ENCODE measurements around the gene TMEM207.

TMEM207 gene

DNA sequence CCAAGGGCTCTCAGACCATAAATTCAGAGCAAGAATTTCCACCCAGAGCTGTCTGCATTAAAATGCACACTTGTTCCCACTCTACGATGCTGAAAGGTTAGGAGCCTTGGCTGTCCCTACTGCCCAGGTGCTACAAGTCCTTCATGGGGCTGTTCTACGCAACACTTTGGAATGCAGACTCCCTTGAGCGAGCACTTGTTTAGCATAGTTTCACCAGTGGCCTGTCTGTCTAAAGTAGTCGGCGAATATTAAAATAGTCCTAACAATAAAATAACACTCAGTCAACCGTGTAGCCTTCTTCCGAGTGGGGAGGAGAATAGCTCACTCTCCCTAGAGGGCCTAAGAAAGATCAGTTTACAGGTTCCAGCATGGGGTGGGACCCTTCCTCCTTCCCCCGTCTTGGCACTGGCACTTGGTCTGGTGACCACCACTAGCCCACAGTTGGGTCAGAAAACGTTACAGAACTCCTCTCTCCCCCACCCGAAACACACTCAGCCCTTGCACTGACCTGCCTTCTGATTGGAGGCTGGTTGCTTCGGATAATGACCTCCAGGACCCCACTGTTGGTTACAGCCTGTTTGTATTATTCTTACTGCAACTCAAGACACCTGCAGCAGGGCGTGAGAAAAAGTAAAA lies 62.0 kb downstream of the TMEM207 start, which contains the start of gene CLDN16:
Gene CLDN16 (plus strand): TSS at position 586 of the 636 bp plus-strand sequence. CDS start 167 bp downstream, outside the sequence.
- no peak for DNase-seq (ENCODE audit: low read depth in 3 of 3, low spot score in 1 of 3)

DNA sequence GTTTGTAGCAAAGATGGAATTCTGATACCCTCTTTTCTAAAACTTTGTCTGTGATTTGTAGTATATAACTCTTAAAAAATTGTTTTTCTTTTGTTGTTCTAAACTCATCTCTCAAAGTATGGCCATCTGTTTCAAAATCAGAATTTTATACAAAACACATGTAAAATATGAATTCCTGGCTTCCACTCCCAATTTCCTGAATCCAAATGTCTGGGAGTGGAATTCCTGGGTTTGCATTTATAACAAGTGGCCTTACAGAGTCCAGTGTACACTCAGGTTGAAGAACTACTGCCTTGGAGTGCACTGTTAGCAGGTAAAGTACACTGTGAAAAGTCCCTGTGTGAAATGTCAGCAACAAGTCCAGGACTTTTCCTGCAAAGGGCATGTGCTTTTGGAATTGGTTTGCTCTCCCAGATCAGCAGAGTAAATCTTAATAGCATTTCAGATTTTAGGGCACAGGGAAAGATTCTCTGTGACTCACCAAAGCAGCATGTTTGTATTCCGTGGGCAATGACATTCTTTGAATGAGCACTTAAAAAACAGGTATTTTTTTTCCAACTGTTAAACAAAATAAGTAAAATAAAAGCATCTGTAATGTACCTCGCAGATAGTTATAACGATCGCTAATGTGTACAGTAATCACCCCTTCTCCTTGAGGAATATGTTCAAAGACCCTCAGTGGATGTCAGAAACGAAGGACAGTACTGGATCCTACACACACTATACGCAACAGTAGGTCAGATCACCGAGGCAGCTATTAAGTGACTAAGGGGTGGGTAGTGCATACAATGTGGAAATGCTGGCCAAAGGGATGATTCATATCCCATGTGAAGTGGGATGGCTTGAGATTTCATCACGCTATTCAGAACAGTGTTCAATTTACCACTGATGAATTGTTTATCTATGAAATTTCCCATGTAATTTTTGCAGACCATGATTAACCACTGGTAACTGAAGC lies 63.7 kb downstream of the TMEM207 start:
- no peak for DNase-seq (ENCODE audit: low read depth in 3 of 3, low spot score in 1 of 3)

DNA sequence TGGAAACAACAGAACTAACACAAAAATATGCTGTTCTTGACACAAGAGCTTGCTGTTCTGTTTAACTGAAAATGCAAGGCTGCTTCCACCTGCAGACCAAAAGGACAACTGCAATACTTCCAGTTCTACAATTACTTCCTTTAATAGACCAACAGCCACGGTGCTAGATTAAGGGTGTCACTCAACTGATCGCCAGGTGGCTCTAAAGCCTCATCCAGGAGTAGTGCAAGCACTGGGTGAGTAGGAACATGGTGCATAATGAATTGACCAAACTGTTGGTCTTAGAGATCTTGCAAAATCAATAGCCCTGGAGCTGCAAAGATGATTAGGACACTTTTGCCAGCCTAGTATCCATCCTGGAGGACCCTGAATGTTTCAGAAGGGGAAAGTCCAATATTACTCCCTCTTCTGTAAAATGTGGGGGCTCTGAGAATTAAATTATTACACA lies 65.4 kb downstream of the TMEM207 start:
- no peak for DNase-seq (ENCODE audit: low read depth in 3 of 3, low spot score in 1 of 3)

DNA sequence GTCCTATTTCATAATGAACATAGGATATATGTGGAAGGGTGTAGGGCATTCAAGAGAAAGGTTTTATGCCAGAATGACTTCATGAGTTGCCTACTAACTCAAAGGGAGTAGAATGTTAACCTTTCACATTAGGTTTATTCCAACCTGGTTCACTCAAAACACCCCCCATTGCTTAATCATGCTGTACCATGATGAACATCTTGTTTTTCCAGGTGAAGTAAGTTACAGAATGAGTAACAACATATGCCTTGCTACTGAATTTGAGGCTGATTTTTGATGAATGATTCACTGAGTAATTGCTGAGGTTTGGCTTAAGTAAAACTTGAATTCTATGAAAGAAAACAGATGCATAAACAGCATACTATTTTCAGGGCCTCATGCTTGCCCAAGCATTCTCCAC lies 67.6 kb downstream of the TMEM207 start:
- no peak for DNase-seq (ENCODE audit: low read depth in 3 of 3, low spot score in 1 of 3)

DNA sequence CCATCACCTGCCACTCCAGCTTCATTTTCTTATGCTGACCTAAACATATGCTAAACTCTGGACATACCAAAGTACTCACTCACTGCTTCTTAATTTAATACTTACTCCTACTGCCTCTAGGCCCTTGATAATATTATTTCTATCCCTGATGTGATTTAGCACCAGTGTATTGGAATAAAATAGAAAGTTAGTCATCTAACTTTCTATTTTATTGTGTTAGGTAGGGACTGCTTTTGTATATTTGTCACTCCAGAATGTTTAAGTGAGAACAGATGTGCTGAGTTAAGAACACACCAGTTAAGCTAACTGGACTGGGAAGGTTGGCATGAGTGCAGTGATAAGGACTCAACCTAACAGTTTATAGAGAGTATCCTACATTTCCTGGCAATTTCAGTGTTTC lies 68.3 kb downstream of the TMEM207 start:
- DNase-seq (ENCODE audit: low read depth in 3 of 3, low spot score in 1 of 3), result no peak

DNA sequence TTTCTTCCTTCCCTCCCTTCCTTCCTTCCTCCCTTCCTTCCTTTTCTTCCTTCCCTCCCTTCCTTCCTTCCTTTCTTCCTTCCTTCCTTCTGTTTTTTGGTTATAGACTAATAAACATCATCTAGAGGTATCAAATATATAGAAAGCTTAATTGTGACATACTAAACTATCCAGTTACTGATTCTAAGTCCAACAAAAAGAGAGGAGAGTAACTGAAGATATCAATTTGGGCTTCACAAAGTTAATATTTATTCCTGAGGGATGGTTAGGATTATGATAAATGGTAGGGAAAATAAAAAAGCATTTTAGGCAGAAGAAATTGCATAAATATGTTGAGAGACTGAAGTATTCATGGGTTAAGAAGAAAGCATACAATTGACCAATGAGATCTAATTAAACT lies 69.5 kb downstream of the TMEM207 start:
- DNase-seq (ENCODE audit: low read depth in 3 of 3, low spot score in 1 of 3), result no peak
